ENCODE results near the gene EPHB6.

Gene EPHB6

DNA sequence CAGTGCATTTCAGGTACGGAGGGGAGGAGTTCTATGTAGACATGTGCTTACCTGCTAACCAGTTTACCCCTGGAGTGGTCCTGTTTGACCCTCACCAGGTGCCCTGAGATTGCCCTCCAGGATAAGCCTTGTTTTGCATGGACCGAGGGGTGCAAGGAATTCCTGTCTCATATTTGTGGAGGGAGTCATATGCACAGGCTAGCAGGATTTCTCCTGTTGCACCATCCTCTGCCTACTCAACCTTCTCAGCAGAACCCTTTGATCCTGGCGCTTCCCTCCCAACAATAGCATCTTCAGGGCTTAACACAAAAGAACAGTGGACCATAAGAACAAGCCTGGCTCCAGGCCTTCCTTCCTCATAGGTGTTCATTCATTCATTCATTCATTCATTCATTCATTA is 23.4 kb downstream of the EPHB6 start:
- DNase-seq, result no peak

DNA sequence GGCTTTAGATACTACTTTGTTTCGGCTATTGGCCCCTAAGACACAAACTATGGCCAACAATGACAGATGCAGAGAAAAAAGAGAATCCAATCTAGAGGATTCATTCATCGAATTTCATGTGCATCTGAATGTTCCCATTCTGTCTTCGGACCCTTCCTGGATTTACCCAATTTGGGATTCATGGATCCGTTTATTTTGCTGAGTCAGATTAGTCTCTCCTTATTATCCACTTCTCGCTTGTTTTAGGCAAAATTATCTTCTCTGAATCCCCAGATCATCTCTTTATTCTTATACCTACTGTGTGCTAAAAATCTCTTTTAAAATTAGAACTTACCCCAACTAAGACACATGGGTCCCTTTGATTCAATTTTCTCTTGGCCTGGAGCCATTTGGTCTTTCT is 24.2 kb downstream of the EPHB6 start:
- no peak for DNase-seq

DNA sequence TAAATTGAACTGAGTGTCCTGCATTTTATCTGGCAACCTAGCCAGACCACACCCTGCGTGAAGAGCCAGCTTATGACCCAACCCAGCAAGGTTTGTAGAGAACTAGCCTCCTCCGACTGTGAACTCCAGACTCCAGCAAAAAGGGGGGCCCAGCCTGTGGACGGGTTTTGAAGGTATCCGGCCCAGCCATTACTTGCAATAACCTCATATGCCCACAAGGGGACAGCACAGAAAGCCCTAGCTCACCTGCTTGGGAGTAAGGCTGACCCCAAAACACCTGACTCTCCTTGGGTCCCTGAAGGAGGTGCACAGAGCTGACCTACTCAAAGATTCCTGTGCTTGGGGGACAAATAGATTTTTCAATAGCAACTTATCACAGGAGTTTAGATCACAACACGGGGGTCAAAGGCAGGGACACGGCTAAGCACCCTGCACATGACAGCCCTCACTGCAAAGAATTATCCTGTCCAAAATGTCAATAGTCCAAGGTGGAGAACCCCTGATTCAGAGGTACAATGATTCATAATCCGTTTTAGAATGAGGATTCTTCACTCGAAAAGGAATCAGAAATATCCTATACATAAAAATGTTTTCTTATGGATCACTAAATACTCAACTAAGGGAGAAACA is 26.1 kb downstream of the EPHB6 start:
- no peak for DNase-seq

DNA sequence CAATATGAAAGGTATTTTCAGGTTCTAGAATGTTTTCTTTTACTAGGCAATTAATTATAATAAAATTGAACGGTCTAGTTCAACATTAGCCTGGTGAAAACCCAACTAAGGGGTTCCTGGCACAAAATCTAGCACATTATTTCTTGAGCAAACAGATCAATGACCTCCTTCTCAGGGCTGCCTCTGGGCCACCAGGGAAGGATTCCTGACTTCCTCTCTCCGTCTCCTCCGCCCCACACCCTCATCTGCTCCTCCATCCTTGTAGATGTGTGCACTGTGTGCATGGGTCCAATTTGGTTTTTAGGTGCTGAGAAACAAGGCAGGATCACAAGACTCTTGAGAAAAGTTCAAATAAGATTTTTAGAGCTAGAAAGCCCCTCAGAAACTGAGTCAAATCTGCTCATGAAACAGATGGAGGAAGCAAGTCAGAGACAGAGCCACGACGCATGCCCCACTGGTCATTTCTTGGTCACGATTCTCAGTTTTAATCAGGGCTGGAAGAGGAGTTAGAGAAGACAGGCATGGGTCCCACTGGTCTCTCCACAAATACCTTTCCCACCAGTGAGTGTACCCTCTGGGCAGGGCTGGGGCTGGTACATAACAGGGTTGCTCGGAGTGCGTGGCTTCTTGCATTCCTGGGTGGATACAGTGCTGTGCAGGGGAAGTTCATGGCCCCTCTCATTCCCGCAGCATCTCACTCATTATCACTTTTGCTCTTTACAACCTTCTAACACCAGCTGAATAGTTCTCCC is 26.9 kb downstream of the EPHB6 start:
- no peak for DNase-seq

DNA sequence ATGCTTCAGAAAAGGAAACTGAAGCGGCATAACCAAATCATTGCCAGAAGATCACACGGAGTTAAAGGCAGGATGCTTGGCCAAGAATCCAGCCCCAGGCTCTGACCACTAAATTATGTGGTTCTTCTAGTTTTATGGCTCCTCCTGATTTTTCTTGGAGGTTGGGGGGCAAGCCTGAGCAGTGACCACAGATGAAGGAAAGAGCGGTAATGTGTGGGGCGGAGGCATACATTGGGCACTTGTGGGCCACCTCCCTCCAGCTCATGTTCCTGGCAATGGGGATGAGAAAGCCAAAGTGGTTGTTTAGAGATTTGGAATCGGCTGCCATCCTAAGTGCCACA is 27.4 kb downstream of the EPHB6 start:
- DNase-seq, result no peak

DNA sequence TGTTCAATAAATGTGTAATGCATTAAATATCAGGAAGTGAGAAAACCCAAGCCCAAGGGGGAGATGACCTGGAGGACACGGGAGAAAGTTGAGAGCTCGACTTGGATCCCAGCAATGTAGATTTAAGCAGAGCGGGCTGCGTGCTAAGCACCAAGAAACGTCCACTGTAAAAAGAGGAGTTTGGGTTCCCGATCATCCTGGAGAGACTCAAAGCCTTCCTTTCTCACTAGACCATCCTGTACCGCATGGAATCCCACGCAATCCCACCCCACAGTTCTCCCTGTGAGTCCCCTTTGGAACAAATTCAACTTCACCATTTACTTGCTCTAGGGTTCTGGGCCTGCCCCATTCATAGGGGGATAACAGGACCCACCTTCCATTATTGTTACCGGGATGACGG is 28.3 kb downstream of the EPHB6 start:
- DNase-seq, result no peak

DNA sequence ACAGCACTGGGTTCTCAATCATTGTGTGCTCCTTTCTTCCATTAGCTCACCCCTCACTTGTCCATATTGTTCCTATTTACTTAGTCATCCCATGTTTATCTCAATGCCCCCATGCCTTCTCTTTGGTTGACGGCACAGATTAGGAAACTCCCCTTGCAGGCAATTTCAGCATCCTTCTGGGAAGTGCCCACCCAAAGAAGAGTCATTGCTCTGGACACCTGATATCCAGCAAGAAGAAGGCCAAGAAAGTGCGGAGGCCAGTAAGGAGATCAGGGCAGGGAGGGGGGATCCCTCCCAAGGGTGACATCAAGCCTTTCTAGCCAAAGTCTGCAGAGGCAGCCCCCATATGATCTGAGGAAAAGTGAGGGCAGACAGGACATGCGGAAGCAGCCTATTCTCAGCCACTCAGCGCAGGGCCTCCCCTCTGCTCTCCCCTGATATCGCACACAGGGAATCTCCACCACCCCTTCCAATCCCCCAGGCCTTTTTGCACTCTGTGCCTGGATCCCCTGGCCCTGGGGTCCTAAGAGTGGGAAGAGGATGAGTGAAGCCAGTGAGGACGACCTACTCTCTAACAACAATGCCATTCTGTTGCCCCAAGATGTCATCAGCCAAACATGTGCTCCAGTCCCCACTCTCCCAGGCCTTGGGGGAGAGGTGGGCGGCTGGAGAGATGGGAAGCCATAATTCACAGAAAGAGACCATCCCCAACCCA is 28.9 kb downstream of the EPHB6 start:
- no peak for DNase-seq

DNA sequence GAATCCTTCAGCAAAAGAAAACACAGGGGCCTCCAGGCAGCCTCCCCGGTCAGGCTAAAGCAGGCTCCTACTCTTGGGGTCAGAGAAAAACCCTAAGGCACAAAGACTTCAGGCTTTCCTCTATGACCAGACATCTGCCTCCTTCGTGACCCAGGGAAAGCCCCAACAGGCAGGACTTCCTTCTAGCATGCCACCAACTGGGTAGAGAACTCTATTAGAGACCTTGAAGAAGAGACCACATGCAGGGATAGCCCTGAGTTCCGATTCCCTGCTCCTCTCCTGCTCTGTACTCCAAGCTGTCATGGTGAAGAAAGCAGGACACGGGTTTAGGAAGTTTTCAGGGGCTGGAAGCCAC is 29.4 kb downstream of the EPHB6 start:
- no peak for DNase-seq

DNA sequence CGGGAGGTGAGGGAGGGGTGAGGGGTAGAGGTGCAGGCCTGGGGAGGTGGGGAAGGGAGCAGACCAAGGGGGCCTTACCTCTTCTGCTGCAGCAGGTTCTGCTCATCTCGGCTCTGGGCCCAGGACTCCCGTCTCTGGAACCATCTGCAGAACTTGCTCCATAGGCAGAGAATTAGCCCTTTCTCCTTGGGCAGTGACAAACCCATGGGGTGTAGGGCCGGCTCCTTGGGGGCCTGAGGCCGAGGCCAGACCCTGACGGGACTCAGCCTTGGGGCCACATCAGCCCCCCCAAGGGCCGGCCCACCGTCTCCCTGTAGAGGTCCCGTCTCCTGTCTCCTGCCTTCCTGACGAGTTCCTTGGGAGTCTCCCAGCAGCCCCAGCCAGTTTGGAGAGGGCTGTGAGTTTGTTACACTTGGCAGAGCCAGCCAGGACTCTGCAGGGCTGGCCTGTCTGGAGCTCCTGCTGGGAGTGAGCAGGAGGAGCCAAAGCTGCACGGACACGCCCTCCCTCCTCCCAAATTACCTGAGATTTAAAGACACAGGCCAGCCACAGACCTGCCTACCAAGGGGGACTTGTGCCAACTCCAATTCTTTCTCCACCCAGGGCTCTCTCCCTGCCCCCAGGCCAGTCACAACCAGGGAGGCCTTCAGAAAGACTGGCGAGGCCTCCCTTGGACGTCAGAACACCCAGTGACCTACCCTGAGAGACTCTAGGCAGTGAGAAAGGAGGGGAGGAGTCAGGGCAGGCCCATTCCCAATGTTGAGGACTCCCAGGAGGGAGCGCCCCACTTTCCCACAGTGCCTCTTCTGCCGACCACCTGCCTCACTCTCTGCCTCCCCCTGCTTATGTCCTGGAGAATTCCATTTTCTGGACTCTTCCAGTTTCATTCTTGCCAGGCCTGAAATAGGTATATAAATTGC is 30.7 kb downstream of the EPHB6 start, which contains the start of gene TRPV6:
Gene TRPV6 (minus strand): TSS at position 435 of the 920 bp plus-strand sequence.
- DNase-seq, result no peak

DNA sequence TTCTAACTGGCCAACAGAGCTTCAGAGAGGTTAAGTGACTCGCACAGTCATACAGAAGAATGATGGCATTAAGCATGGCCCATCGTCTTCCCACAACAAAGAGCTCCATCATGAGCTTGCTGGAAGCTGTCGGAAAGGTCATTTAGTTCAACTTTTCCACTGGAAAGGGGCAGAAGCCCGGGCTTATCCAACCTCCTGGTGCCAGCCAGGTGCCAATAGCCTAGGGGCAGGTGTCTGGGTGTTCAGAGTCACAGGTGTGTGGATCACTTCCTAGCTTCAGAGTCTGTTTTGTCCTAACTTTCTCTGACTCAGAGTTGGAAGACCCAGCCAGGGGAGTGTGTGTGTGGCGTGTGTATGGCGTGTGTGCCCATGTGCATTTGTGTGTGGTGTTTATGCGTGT is 32.0 kb downstream of the EPHB6 start:
- no peak for DNase-seq

DNA sequence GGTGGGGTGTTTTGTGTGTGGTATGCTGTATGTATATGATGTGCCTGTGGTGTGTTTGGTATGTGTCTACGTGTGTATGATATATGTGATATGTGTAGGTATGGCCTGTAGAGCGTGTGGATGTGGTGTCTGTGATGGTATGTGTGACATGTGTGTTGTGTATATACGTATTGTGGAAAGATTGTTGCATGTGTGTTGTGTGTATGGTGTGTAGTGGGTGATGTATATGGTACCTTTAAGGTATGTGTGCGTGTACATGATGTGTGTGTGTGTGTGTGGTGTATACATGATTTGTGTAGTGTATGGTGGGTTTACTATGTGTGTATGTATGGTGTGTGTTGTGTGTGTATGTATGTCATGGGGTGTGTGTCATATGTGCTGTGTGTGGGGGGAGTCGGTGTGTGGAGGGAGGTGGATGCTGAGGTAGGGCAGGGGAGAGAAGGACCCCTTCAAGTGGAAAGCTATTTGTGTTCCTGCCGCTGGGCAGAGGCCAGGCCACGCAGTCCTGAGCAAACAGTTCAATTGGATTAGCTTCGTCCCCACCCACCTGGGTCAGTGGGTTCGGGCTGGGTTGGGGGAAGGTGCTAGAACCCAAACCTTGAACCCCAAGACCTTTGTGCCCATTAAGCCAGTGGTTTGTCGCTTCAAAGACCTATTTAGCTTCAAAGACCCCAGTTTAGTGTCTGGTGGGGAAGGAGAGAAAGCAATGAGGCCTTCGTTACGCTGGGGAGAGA is 32.6 kb downstream of the EPHB6 start:
- DNase-seq, result no peak

DNA sequence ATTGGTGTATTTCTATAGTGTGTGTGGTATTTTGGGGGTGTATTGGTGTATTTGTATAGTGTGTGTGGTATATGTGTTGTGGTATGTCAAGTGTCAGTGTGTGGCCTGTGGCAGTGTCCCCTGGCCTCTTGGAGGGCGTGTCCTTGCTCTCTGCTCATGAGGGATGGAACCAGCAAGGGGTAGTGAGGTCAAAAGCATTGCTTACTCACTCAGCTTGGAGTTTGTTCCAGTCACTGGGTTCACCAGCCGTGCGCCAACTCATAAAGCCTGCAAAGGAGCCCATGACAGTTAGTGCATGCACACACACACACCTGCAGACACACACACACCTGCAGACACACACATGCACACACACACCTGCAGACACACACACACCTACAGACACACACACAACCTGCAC is 34.9 kb downstream of the EPHB6 start:
- no peak for DNase-seq

DNA sequence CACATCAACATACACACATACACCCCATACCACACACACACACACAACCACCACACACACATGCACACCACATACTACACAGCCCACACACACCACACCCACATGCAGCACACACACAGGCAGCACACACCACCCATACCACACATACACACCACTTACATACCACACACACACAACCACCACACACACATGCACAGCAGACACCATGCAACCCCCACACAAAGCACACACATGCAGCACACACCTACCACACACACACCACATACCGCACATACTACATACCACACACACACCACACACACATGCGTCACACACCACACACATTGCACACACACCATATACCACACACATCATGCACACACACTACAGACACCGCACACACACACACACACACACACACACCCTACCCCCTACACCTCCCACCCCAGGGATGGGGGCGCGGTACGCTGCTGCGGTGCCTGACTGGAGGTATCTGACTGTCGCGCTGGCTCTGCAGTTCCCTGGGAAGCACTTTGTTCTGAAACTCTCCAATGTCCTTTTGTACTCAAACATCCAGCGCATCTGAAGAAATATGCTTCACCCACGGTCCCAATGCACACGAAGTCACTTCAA is 36.1 kb downstream of the EPHB6 start:
- DNase-seq, result no peak

DNA sequence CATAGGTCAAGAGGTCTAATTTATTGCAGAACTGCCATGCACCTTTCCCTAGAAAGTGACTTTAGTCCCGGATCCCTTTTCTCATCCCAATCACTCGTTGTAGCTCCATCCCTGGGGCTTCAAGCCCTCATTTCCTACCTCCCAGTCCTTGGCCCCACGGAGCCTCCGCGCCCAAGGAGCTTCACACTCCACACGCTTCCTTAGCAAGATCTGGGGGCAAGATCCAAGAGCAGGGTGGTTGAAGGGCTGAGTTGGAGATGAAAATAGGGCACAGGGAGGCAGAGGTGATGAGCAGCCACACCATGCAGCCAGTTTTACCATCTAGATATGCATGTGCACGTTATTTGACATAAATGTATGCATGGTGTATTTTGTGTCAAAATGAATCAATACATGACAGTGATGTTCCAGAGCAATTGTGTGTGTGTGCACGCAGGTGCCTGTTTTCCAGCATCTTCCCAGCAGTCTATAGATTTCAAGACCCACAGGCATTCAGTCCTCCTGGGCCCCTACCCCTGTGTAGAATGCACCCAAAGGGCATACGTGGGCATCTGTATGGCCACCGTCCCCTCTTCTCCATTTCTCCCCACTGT is 36.7 kb downstream of the EPHB6 start:
- DNase-seq, result no peak

DNA sequence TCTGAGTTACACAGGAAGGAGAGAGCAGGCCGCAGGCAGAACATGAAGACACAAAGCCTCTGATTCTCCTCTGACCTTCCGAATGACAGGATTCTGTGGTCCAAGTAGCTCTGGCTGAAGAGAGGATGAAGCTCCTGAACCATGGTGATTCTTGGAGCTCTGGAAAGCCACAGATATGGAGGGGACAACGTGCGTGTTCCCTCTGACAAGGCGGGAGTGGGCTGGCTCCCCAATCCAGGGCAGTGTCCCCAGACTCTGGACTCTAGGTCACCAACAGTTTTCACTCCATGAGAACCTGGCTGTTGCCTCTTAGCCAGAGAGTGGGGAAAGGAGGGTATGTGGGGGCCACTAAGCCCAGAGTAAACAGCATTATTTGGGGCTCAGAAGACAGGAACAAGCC is 38.1 kb downstream of the EPHB6 start:
- DNase-seq, result no peak

DNA sequence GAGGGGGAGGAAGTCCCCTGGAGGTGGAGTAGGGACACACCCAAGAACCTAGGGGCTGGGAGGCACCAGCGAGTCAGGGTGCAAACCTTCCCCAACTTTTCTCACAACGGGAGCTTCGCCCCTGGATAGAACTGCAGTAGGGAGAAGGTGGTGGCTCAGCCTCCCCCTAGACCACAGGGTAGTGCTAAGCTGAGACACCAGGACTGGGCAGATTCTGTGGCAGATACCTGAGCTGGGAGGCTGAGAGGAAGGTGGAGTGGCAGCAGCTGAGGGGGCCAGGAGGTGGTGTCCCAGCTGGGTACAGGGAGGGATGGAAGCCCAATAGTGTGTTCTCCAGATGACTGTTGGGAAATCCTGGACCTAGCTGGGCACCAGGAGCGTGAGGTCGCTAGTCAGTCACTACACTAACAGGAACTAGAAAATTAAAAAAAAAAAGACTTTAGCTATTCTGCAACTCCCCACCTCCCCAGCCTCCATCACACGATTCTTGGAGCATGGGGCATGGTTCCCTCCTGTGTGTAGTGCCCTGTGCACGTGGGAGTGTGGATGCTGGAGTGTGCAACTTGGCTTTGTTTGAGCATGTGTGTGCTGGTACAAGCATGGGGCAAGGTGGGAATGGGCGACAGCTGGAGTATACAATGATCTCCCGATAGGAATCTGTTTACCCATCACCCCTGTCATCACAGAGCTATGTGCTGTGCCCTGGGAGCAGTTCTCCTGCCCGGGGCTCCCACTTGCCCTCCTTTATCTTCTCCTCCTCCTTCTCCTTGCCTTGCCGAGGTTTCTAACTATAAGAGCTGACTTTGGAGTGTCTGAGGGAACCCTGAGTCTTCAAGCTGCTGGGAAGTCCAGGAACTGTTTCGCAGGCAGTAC is 39.5 kb downstream of the EPHB6 start:
- no peak for DNase-seq

DNA sequence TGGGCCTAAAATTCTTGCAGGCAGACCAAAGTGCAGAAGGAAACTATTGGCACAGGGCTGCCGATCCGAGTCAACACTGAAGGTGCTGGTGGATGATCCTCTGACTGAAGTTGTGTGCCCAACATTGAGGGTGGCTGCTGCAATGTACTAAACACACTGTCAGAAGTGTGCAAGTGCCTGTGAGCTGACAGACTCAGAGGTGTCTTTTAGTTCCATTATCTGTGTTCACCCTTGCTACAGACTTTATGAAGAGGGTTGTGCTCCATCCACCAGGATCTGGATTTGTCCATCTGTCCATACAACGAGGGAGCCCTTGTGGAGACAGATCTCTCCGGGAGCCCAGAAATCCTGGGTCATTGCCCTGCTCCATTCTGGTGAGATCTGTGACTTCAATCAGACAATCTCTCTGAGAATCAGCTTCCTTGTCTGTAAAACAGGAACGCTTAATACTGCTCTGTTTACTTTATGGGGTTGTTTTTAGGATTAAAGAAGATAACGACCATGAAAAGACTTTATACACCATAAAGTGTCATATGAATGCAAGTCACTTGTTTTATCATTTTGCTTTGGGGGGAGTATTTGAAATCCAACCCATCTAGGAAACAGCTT is 40.2 kb downstream of the EPHB6 start:
- no peak for DNase-seq

DNA sequence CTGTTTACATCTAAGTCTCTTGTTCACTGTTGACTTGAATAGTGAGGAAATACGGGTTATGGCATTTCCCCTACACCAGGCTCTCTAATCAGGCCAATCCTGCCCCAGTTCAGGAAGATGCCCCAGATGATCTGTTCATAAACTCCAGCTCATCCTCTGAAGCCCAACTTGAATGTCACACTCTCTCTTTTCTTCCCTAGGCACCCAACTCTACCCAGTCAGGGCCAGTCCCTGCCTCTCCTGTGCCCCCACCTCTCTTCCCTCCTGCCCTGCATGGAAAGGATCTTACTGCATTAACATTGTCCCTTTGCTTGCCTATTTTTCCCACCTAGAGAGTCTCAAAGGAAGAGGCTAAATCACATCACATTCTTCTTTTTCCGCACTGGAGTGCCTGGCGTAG is 41.3 kb downstream of the EPHB6 start:
- no peak for DNase-seq

DNA sequence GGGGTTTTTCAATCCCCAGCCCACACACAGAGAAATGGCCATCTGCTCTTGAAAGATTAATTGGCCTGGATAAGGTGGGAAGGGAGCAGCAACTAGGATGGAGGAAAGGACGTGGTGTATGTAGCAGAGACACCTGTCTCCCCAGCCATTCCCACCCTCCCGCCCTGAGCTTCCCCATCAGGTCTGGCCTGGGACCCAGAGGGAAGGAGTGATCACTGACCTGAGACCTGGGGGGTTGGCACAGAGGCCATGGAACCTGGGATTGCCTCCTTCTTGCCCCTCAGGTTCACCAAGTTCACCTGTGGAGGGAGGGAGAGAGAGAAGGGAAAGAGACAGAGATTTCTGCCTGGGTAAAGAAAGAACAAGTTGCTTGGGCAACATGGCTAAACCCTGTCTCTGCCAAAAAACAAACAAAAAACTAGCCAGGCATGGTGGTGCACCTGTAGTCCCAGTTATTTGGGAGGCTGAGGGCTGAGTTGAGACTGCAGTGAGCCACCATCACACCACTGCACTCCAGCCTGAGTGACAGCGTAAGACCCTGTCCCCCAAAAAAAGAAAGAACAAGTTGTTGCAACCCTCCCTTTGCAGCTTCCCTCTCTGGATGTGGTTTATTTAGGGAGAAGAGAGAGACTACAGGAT is 42.0 kb downstream of the EPHB6 start:
- no peak for DNase-seq

DNA sequence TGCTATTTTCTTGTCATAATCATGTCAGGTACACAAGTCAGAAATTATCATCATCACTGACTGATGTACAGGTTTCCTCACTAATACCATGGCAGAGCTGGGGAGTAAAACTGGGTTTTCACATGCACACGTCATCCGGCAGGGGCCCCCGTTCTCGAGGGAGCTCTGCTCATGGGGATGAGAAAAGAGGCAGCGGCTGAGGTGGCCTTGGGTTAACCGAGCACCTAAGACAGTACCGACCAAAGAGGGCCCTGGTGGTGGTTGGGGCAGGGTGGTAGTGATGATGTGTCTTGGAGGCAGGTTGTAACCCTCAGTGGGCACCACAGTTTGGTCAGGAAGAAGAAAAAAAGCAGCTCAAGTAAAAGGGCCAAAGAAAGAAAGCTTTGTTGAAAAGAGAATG is 42.8 kb downstream of the EPHB6 start:
- no peak for DNase-seq

Measured in cerebellar nuclear complex (tissue), 1 donor.